ENCODE measurements around the gene IFT25. TPM values are rescaled to one million over a fixed set of nuclear protein-coding genes. Genes with fewer than 3 reads are reported as not detected.
A peak's percentile ranks its signal among the peaks of the same experiment; 100 is the strongest.

The IFT25 gene
- total RNA-seq, 1 donor from 2014 or later, result 29.4 TPM

DNA sequence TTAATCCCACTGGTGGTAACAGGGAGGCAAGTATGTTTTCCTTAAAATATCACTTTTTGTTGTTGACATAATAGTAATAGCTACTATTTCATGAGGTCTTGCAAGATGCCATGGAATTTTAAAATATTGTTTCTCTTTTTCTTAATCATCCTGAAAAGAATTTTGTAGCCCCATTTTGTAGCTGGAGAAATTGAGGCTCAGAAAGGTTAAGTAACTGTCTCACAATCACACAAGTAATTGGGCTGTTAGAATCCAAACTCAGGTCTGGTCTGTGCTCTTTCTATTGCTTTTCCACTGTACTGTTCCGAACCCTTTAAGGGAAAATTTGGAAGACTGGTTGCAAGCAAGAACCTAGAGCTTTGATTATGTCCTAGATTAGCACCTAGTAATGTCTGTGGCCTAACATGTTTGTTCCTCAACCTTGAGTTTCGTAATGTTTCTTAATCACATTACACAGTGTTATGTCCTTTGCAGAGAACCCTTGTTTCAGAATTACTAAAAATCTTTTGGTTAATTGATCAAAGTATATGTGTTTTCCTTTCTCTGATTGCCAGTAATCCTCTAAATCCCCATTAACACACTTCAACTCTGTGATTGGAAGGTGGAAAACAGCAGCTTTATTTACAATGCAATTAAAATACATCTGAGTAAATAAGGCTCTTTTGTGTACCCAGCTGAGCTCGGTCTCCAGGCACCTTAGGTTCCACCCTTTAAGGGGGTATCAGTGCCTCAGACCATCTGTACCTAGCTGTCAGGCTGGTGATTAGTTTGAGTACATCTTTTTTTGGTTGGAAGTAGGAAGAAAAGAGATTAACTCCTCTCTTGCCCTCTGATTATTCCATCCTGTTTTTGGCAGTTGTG, 11.0 kb upstream of the IFT25 start:
- DNase-seq (ENCODE audit: low read depth), result no peak
- H3K27me3 Mint-ChIP-seq (ENCODE audit: low read depth, unreplicated experiment), result no peaks in the 10 kb centered on the region
- Histone ChIP-seq H3K27me3 (ENCODE audit: insufficient read depth, low read length) (no peaks in the 10 kb centered on the region), H3K9ac (ENCODE audit: low read length) (peak overlapping the region; percentile 49), H3K36me3 (ENCODE audit: insufficient read depth, low read length) (peaks cover 28% of the 10 kb centered on the region), H3K4me2 (ENCODE audit: low read length) (peak overlapping the region; percentile 76), H3K4me3 (ENCODE audit: insufficient read depth, low read depth, low read length) (no peak overlapping the region), H3K9me3 (ENCODE audit: insufficient read depth, low read depth, low read length) (no peaks in the 10 kb centered on the region), H4K20me1 (ENCODE audit: insufficient read depth, low read length) (peaks cover 15% of the 10 kb centered on the region), H2AFZ (ENCODE audit: low read depth, low read length) (peak overlapping the region; percentile 40), H3K79me2 (ENCODE audit: insufficient read depth, low read length) (peaks cover 17% of the 10 kb centered on the region), H3K27ac (ENCODE audit: low read depth, low read length) (peak overlapping the region; percentile 61), H3K4me1 (ENCODE audit: insufficient read depth, low read length) (peaks cover 13% of the 10 kb centered on the region)
- peak overlapping the region; percentile 84 for H3K27ac Mint-ChIP-seq (ENCODE audit: unreplicated experiment)
- H3K36me3 Mint-ChIP-seq (ENCODE audit: low read depth, unreplicated experiment), result peaks cover 3% of the 10 kb centered on the region
- H3K4me3 Mint-ChIP-seq (ENCODE audit: unreplicated experiment), result no peak overlapping the region
- H3K4me1 Mint-ChIP-seq (ENCODE audit: low read depth, unreplicated experiment), result peaks cover 14% of the 10 kb centered on the region
- FAIRE-seq, result peak; percentile 41
- H3K9me3 Mint-ChIP-seq (ENCODE audit: unreplicated experiment), result no peaks in the 10 kb centered on the region
- TF ChIP-seq, protein P1, sequence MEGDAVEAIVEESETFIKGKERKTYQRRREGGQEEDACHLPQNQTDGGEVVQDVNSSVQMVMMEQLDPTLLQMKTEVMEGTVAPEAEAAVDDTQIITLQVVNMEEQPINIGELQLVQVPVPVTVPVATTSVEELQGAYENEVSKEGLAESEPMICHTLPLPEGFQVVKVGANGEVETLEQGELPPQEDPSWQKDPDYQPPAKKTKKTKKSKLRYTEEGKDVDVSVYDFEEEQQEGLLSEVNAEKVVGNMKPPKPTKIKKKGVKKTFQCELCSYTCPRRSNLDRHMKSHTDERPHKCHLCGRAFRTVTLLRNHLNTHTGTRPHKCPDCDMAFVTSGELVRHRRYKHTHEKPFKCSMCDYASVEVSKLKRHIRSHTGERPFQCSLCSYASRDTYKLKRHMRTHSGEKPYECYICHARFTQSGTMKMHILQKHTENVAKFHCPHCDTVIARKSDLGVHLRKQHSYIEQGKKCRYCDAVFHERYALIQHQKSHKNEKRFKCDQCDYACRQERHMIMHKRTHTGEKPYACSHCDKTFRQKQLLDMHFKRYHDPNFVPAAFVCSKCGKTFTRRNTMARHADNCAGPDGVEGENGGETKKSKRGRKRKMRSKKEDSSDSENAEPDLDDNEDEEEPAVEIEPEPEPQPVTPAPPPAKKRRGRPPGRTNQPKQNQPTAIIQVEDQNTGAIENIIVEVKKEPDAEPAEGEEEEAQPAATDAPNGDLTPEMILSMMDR (IDR thresholded peaks at IDR 0.05; ENCODE audit: insufficient read depth, low read depth, low read length), result no peak
- no peak for TF ChIP-seq EZH2 (IDR thresholded peaks at IDR 0.05; ENCODE audit: insufficient read depth, low read length)

DNA sequence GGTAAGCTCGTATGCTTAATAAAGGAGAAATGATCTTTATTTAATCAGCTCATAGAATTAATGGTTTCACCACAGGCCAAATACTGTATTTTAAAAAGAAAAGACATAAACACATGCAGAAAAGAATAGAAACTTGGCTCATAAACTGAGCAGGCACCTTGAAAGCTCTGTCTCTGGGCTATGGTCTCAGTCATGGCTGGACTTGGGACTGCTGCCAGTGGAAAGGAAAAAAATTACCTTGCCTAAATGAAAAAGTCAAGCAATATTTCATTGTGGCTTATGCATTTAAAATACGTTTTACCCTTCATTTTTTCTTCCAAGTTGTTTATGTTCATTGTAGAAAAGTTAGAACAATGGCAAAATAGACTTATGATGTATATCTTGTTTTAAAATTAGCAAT, 8.6 kb upstream of the IFT25 start:
- Histone ChIP-seq H3K4me1 (ENCODE audit: insufficient read depth, low read length) (peaks cover 13% of the 10 kb centered on the region), H4K20me1 (ENCODE audit: insufficient read depth, low read length) (peaks cover 34% of the 10 kb centered on the region), H3K4me2 (ENCODE audit: low read length) (no peak overlapping the region), H3K27me3 (ENCODE audit: insufficient read depth, low read length) (no peaks in the 10 kb centered on the region), H2AFZ (ENCODE audit: low read depth, low read length) (no peak overlapping the region), H3K9ac (ENCODE audit: low read length) (no peak overlapping the region), H3K36me3 (ENCODE audit: insufficient read depth, low read length) (peaks cover 17% of the 10 kb centered on the region), H3K27ac (ENCODE audit: low read depth, low read length) (no peak overlapping the region), H3K9me3 (ENCODE audit: insufficient read depth, low read depth, low read length) (no peaks in the 10 kb centered on the region), H3K4me3 (ENCODE audit: insufficient read depth, low read depth, low read length) (no peak overlapping the region), H3K79me2 (ENCODE audit: insufficient read depth, low read length) (peaks cover 39% of the 10 kb centered on the region)
- peak overlapping the region; percentile 20 for H3K4me3 Mint-ChIP-seq (ENCODE audit: unreplicated experiment)
- H3K4me1 Mint-ChIP-seq (ENCODE audit: low read depth, unreplicated experiment), result peaks cover 20% of the 10 kb centered on the region
- H3K27me3 Mint-ChIP-seq (ENCODE audit: low read depth, unreplicated experiment), result no peaks in the 10 kb centered on the region
- no peak overlapping the region for H3K27ac Mint-ChIP-seq (ENCODE audit: unreplicated experiment)
- no peak for TF ChIP-seq EZH2 (IDR thresholded peaks at IDR 0.05; ENCODE audit: insufficient read depth, low read length)
- TF ChIP-seq, protein P1 (IDR thresholded peaks at IDR 0.05; ENCODE audit: insufficient read depth, low read depth, low read length), result no peak
- H3K9me3 Mint-ChIP-seq (ENCODE audit: unreplicated experiment), result no peaks in the 10 kb centered on the region
- FAIRE-seq, result no peak
- DNase-seq (ENCODE audit: low read depth), result no peak
- peaks cover 3% of the 10 kb centered on the region for H3K36me3 Mint-ChIP-seq (ENCODE audit: low read depth, unreplicated experiment)

DNA sequence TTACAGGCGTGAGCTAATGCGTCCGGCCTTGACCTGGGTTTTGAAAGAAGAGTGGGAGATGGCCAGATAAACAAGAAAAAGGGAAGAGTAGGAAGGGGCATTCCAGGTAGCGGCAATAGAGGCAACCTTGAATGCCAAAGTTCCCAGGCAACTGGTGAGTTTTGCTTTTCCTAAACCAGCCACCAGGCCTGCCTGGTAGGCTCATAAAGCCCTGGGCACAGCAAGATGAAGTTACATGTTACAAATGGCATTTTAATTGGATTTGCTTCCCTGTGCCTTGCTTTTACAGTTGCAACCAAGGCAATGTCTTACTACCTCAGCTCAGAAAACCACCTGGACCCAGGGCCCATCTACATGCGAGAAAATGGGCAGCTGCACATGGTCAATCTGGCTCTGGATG, 6.2 kb upstream of the IFT25 start:
- Mint-ChIP-seq H3K4me3 (ENCODE audit: unreplicated experiment) (no peak overlapping the region), H3K4me1 (ENCODE audit: low read depth, unreplicated experiment) (peaks cover 28% of the 10 kb centered on the region), H3K36me3 (ENCODE audit: low read depth, unreplicated experiment) (peaks cover 3% of the 10 kb centered on the region), H3K9me3 (ENCODE audit: unreplicated experiment) (no peaks in the 10 kb centered on the region), H3K27me3 (ENCODE audit: low read depth, unreplicated experiment) (no peaks in the 10 kb centered on the region), H3K27ac (ENCODE audit: unreplicated experiment) (no peak overlapping the region)
- H4K20me1 ChIP-seq (ENCODE audit: insufficient read depth, low read length), result peaks cover 51% of the 10 kb centered on the region
- FAIRE-seq (no peak), DNase-seq (ENCODE audit: low read depth) (no peak)
- no peak overlapping the region for H2AFZ ChIP-seq (ENCODE audit: low read depth, low read length)
- H3K9me3 ChIP-seq (ENCODE audit: insufficient read depth, low read depth, low read length), result no peaks in the 10 kb centered on the region
- no peak overlapping the region for H3K4me2 ChIP-seq (ENCODE audit: low read length)
- no peak overlapping the region for H3K27ac ChIP-seq (ENCODE audit: low read depth, low read length)
- no peaks in the 10 kb centered on the region for H3K27me3 ChIP-seq (ENCODE audit: insufficient read depth, low read length)
- H3K9ac ChIP-seq (ENCODE audit: low read length), result no peak overlapping the region
- H3K4me1 ChIP-seq (ENCODE audit: insufficient read depth, low read length), result peaks cover 11% of the 10 kb centered on the region
- H3K4me3 ChIP-seq (ENCODE audit: insufficient read depth, low read depth, low read length), result no peak overlapping the region
- TF ChIP-seq EZH2 (IDR thresholded peaks at IDR 0.05; ENCODE audit: insufficient read depth, low read length), result no peak
- TF ChIP-seq, protein P1 (IDR thresholded peaks at IDR 0.05; ENCODE audit: insufficient read depth, low read depth, low read length), result no peak
- peaks cover 13% of the 10 kb centered on the region for H3K36me3 ChIP-seq (ENCODE audit: insufficient read depth, low read length)
- H3K79me2 ChIP-seq (ENCODE audit: insufficient read depth, low read length), result peaks cover 59% of the 10 kb centered on the region

Measured in astrocyte (in vitro differentiated cells and primary cell).